IMR-90 (cell line): ENCODE results near the gene MAMLD1. TPM values are rescaled to one million over a fixed set of nuclear protein-coding genes. Genes with fewer than 3 reads are reported as not detected.

ENCODE experiments used
- ATAC-seq: fragments of 200-7000 bp; cut with Tn5 transposase; 2 replicates; pipeline ENCODE4 v1.9.1; 2020; ENCODE audit warnings: low read depth, mild to moderate bottlenecking, moderate library complexity
- BruUV-seq: library from RNA; stranded (reverse); fragments of 400-500 nt; replicated peaks from 2 replicates; lab custom pipeline; 2021; lab: Mats Ljungman, UMichigan
- CTCF ChIA-PET: fragments of 300-600 bp; formaldehyde crosslinking; extraction: SDS; loops from one replicate; lab custom pipeline; 2021; ENCODE audit warnings: antibody characterized with exemption; lab: Yijun Ruan, JAX
- POLR2A ChIA-PET: fragments of 300-600 bp; sonication (Branson Sonifier 250); formaldehyde crosslinking; loops from one replicate; lab custom pipeline; 2022; ENCODE audit warnings: antibody characterized with exemption; ENCODE audit not compliant: unreplicated experiment; lab: Charles Lee
- DNase-seq: peaks from one replicate; pipeline ENCODE4 v3.0.0; 2013
- H2AFZ ChIP-seq: replicated peaks from 2 replicates; pipeline ENCODE3; 2013; ENCODE audit warnings: low read length, mild to moderate bottlenecking; ENCODE audit not compliant: poor library complexity
- H2AK5ac ChIP-seq: 2 replicates; pipeline ENCODE4 v1.6.1; 2013; ENCODE audit warnings: low read depth, low read length, inconsistent platforms
- H2AK9ac ChIP-seq: replicated peaks from 2 replicates; pipeline ENCODE3; 2013; ENCODE audit warnings: mild to moderate bottlenecking, low read depth, low read length, moderate library complexity; ENCODE audit not compliant: poor library complexity
- H2BK120ac ChIP-seq: 2 replicates; pipeline ENCODE4 v1.6.1; 2013; ENCODE audit warnings: low read depth, low read length, inconsistent platforms
- H2BK15ac ChIP-seq: 3 replicates; pipeline ENCODE4 v1.6.1; 2013; ENCODE audit warnings: low read depth, low read length, inconsistent platforms
- H2BK20ac ChIP-seq: 2 replicates; pipeline ENCODE4 v1.6.1; 2013; ENCODE audit warnings: low read depth, mild to moderate bottlenecking, inconsistent platforms, low read length, moderate library complexity
- H2BK5ac ChIP-seq: 2 replicates; pipeline ENCODE4 v1.6.1; 2013; ENCODE audit warnings: mild to moderate bottlenecking, low read depth, low read length, inconsistent platforms; ENCODE audit not compliant: poor library complexity, severe bottlenecking
- H3K14ac ChIP-seq: replicated peaks from 2 replicates; pipeline ENCODE4 v1.6.1; 2013; ENCODE audit warnings: low read depth, low read length, inconsistent platforms
- H3K18ac ChIP-seq: 2 replicates; pipeline ENCODE4 v1.6.1; 2013; ENCODE audit warnings: low read depth, low read length, control low read depth
- H3K23ac ChIP-seq: 2 replicates; pipeline ENCODE4 v1.6.1; 2013; ENCODE audit warnings: low read depth, low read length, inconsistent platforms
- H3K27ac ChIP-seq: 2 replicates; pipeline ENCODE4 v1.5.1; 2013; ENCODE audit warnings: mild to moderate bottlenecking, control low read depth, low read length; ENCODE audit not compliant: insufficient read depth
- H3K27me3 ChIP-seq: 2 replicates; pipeline ENCODE4 v1.6.1; 2013; ENCODE audit warnings: low read length; ENCODE audit not compliant: control insufficient read depth, insufficient read depth
- H3K36me3 ChIP-seq: 2 replicates; pipeline ENCODE4 v1.6.1; 2013; ENCODE audit warnings: low read length, mixed read lengths; ENCODE audit not compliant: control insufficient read depth, insufficient read depth
- H3K4ac ChIP-seq: 2 replicates; pipeline ENCODE4 v1.6.1; 2013; ENCODE audit warnings: low read depth, low read length, inconsistent platforms
- H3K4me1 ChIP-seq: 2 replicates; pipeline ENCODE4 v1.6.1; 2013; ENCODE audit warnings: low read length, mixed read lengths; ENCODE audit not compliant: control insufficient read depth, insufficient read depth
- H3K4me2 ChIP-seq: 2 replicates; pipeline ENCODE4 v1.6.1; 2013; ENCODE audit warnings: low read depth, mild to moderate bottlenecking, control low read depth, low read length, moderate library complexity
- H3K4me3 ChIP-seq: 2 replicates; pipeline ENCODE4 v1.5.1; 2013; ENCODE audit warnings: low read depth, mild to moderate bottlenecking, control low read depth, low read length, moderate library complexity; ENCODE audit not compliant: insufficient read depth
- H3K56ac ChIP-seq: 2 replicates; pipeline ENCODE4 v1.6.1; 2013; ENCODE audit warnings: low read length, inconsistent platforms; ENCODE audit not compliant: insufficient read depth; ENCODE audit errors: extremely low read depth
- H3K79me1 ChIP-seq, 2 experiments: 2 replicates each; pipeline ENCODE4 v1.6.1; 2013; ENCODE audit warnings: low read length in 2 of 2, inconsistent platforms in 1 of 2, low read depth in 1 of 2
- H3K9ac ChIP-seq: 2 replicates; pipeline ENCODE4 v1.6.1; 2013; ENCODE audit warnings: low read depth, low read length, control low read depth
- H3K9me1 ChIP-seq: 2 replicates; pipeline ENCODE4 v1.6.1; 2013; ENCODE audit warnings: low read length, inconsistent platforms; ENCODE audit not compliant: insufficient read depth
- H3K9me3 ChIP-seq: 2 replicates; pipeline ENCODE4 v1.6.1; 2013; ENCODE audit warnings: low read length; ENCODE audit not compliant: control insufficient read depth, insufficient read depth
- H4K20me1 ChIP-seq: 2 replicates; pipeline ENCODE4 v1.6.1; 2013; ENCODE audit warnings: low read length, inconsistent platforms; ENCODE audit not compliant: insufficient read depth
- H4K5ac ChIP-seq: 2 replicates; pipeline ENCODE4 v1.6.1; 2013; ENCODE audit warnings: mild to moderate bottlenecking, low read depth, low read length, control low read depth
- H4K8ac ChIP-seq, 2 experiments: 2 replicates each; pipeline ENCODE4 v1.6.1; 2013; ENCODE audit warnings: low read depth in 2 of 2, low read length in 2 of 2, control low read depth in 1 of 2, inconsistent platforms in 1 of 2
- H4K91ac ChIP-seq: 2 replicates; pipeline ENCODE4 v1.6.1; 2013; ENCODE audit warnings: low read depth, low read length, inconsistent platforms; ENCODE audit not compliant: insufficient read depth
- CEBPB ChIP-seq: IDR thresholded peaks from 2 replicates; pipeline ENCODE4 v1.6.1; 2012; ENCODE audit warnings: low read depth, low read length, improper control_type of control experiment
- FOS ChIP-seq: fragments of 150-350 bp; IDR thresholded peaks from 2 replicates; pipeline ENCODE4 v1.6.1; 2016; ENCODE audit warnings: low read depth, low read length
- POLR2A ChIP-seq: IDR thresholded peaks from 2 replicates; pipeline ENCODE4 v1.6.1; 2012; ENCODE audit warnings: mild to moderate bottlenecking, low read depth, low read length
- RCOR1 ChIP-seq: IDR thresholded peaks from 2 replicates; pipeline ENCODE4 v1.6.1; 2012; ENCODE audit warnings: mild to moderate bottlenecking, low read length, improper control_type of control experiment; ENCODE audit not compliant: insufficient replicate concordance
- RFX5 ChIP-seq: IDR thresholded peaks from 2 replicates; pipeline ENCODE4 v1.8.0; 2012; ENCODE audit warnings: low read depth, mild to moderate bottlenecking, low read length, moderate library complexity
- WGBS, 2 experiments: methylation state at CpG; one replicate each; pipeline versions ENCODE4 v1.1.5 to v1.1.7; 2013; ENCODE audit warnings: missing lambda C conversion rate in 2 of 2; ENCODE audit not compliant: insufficient read length in 1 of 2; ENCODE audit errors: extremely low coverage in 2 of 2; 5-methylcytosine and 5-hydroxymethylcytosine counted together
- dilution Hi-C: fragments of 300-500 bp; cut with HindIII; formaldehyde crosslinking; loops from one replicate; pipeline ENCODE4 v1.14.3; 2018; ENCODE audit warnings: low sequenced_read_pairs; ENCODE audit not compliant: unreplicated experiment
- in situ Hi-C: fragments of 300-500 bp; cut with MboI; formaldehyde crosslinking; loops from 3 replicates; pipeline ENCODE4 v1.14.3; 2019; ENCODE audit warnings: low sequenced_read_pairs, inconsistent platforms, mixed read lengths
- intact Hi-C: fragments of 100-400 bp; cut with micrococcal nuclease; formaldehyde crosslinking; loops from 2 replicates; pipeline ENCODE4 v1.10.0; 2022
- polyA plus RNA-seq, 3 experiments: library from polyadenylated mRNA; depleted of rRNA; stranded (reverse); fragments of >200 nt; gene quantifications; 2 replicates each; pipeline ENCODE4 v1.2.3, GENCODE V29; 2012; ENCODE audit warnings: low replicate concordance in 1 of 3
- total RNA-seq: library from RNA; depleted of rRNA; stranded (reverse); fragments of >200 nt; gene quantifications from 2 replicates; pipeline ENCODE4 v1.2.3, GENCODE V29; 2012
- TF ChIP-seq, protein P1 (sequence below): fragments of 150-350 bp; IDR thresholded peaks from 2 replicates; pipeline ENCODE4 v1.6.1; 2016; ENCODE audit warnings: low read depth, mild to moderate bottlenecking, low read length, moderate library complexity, borderline replicate concordance

MAMLD1 gene
- total and polyA plus RNA-seq, 2 of the 4 experiments (the other 2 are of a cell fraction): 1.4 to 11.0 TPM

DNA sequence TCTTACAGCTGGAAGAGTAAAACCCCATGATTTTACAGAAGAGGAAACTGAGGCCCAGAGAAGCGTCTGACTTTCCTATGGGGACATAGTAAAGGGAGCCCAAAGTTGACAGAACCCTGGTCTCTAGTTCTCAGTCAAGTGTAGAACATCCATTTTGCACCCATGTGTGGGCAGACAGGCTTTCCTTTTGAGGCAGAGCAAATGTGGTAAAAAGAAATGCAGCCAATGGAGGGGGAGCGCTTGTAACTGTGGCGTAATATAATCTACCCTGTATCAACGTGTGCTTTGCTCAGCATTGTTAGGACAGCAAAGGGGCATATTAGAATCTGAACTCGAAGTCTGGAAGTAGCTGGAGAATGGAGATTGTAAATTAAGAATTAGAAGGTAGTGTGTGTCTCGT is 8.8 kb downstream of the MAMLD1 start (continued):
- TF ChIP-seq, protein P1, sequence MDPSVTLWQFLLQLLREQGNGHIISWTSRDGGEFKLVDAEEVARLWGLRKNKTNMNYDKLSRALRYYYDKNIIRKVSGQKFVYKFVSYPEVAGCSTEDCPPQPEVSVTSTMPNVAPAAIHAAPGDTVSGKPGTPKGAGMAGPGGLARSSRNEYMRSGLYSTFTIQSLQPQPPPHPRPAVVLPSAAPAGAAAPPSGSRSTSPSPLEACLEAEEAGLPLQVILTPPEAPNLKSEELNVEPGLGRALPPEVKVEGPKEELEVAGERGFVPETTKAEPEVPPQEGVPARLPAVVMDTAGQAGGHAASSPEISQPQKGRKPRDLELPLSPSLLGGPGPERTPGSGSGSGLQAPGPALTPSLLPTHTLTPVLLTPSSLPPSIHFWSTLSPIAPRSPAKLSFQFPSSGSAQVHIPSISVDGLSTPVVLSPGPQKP: no peak
- TF ChIP-seq POLR2A (no peak), CEBPB (no peak)

DNA sequence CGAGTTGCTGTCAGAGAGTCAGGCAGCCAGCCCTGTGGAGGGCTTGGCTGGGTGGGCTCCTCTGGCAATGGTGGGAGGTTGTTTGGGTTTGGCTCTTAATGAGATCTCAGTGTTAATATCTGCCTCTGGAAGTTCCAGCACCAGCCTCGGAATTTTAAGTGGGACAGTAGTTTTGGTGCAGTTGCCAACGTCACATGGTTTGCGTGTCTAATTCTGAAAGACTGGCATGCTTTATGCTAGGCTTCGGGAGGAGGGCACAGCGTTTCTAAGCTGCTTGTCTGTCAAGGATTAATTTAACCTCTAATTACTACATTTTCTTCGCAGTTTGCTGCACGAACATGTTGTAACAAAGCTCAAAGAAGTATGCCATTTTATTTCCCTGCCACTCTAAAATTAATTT is 9.2 kb downstream of the MAMLD1 start:
- Histone ChIP-seq H3K4ac (no peak overlapping the region), H2AK9ac (no peak overlapping the region), H3K23ac (no peak overlapping the region), H2BK5ac (no peak overlapping the region), H3K27me3 (no peaks in the 10 kb centered on the region), H2BK15ac (no peak overlapping the region), H4K8ac (no peak overlapping the region), H4K20me1 (peaks cover 3% of the 10 kb centered on the region), H4K5ac (no peak overlapping the region), H3K56ac (no peak overlapping the region), H2BK20ac (no peak overlapping the region), H2AFZ (no peak overlapping the region), H4K91ac (no peak overlapping the region), H3K4me2 (no peak overlapping the region), H3K14ac (no peak overlapping the region), H3K4me3 (no peak overlapping the region), H2BK120ac (no peak overlapping the region), H3K4me1 (no peaks in the 10 kb centered on the region), H3K9me1 (no peaks in the 10 kb centered on the region; the same call in 1 of the 2 replicates), H3K79me1 (peaks cover 12 to 42% of the 10 kb centered on the region in 2 experiments; a peak in 3 of 4 replicates), H3K9ac (no peak overlapping the region), H2AK5ac (no peak overlapping the region), H3K27ac (no peak overlapping the region), H3K9me3 (no peaks in the 10 kb centered on the region), H3K36me3 (no peaks in the 10 kb centered on the region), H3K18ac (no peak overlapping the region)
- in situ Hi-C loops (loop anchor here (25.0 kb wide), 2 partner anchors 340 to 410 kb away; no protein-coding TSS in a partner anchor), intact Hi-C loops (no loop called here), dilution Hi-C loops (no loop called here)
- 79% methylated on average over 5 of the region's 8 CpGs; no CpG with 5 or more reads in 1 of the 2 experiments for WGBS, 2 experiments
- TF ChIP-seq FOS (no peak), RFX5 (no peak), POLR2A (no peak), RCOR1 (no peak), CEBPB (no peak)
- no peak for DNase-seq
- no peak for ATAC-seq
- ChIA-PET CTCF (no interaction called here), POLR2A (no interaction called here)
- BruUV-seq: no TSS peak
